AG04450 (cell line): ENCODE measurements around the gene KLF4. TPM values are rescaled to one million over a fixed set of nuclear protein-coding genes. Genes with fewer than 3 reads are reported as not detected.
"Not testable (repeated sequence)": the region's sequence is repeated elsewhere in the genome, so short reads cannot be mapped to it uniquely, and the experiment has no call there.

Experiments
- CTCF ChIA-PET: fragments of 300-600, 350-600 bp; formaldehyde crosslinking; extraction: SDS; loops from one replicate; lab custom pipeline; 2022; ENCODE audit warnings: antibody characterized with exemption, inconsistent platforms; lab: Charles Lee
- POLR2A ChIA-PET: fragments of 350-600 bp; formaldehyde crosslinking; extraction: SDS; loops from one replicate; lab custom pipeline; 2021; ENCODE audit warnings: antibody characterized with exemption, inconsistent platforms; lab: Yijun Ruan, JAX
- DNase-seq: peaks from one replicate; pipeline ENCODE4 v3.0.0-alpha.2; 2011; ENCODE audit warnings: low read depth, low spot score
- H3K27ac ChIP-seq: one replicate; pipeline ENCODE4 v1.5.1; 2012; ENCODE audit warnings: low read depth, low read length, control low read depth
- H3K27me3 ChIP-seq: one replicate; pipeline ENCODE4 v1.6.0; 2012; ENCODE audit warnings: low read length; ENCODE audit not compliant: control insufficient read depth, insufficient read depth
- H3K4me3 ChIP-seq: 2 replicates; pipeline ENCODE4 v1.5.1; 2011; ENCODE audit warnings: mild to moderate bottlenecking, low read depth, low read length, control low read depth
- H3K9me3 ChIP-seq: 2 replicates; pipeline ENCODE4 v1.5.1; 2012; ENCODE audit warnings: low read length; ENCODE audit not compliant: control insufficient read depth, insufficient read depth
- CTCF ChIP-seq: IDR thresholded peaks from 2 replicates; pipeline ENCODE4 v1.5.1; 2011; ENCODE audit warnings: low read depth, low read length, control low read depth, inconsistent platforms
- polyA plus RNA-seq: library from polyadenylated mRNA; depleted of rRNA; stranded (reverse); fragments of >200 nt; gene quantifications from 2 replicates; pipeline ENCODE4 v1.2.3, GENCODE V29; 2011

Gene KLF4
- polyA plus RNA-seq, 1 experiment: 3.1 TPM

- H3K27ac ChIP-seq: no peak overlapping the region
- H3K27me3 ChIP-seq: peaks cover 29% of the 10 kb centered on the region
- no peak for TF ChIP-seq CTCF
- CTCF ChIA-PET: no interaction called here
- H3K9me3 ChIP-seq: peaks cover 14% of the 10 kb centered on the region; the same call in 1 of the 2 replicates
- peak overlapping the region; percentile 42 for H3K4me3 ChIP-seq
- DNase-seq: no peak
- POLR2A ChIA-PET: interaction anchor here (0.7 kb wide), 1 partner anchor 1801 kb away, joined by 3 read pairs; no protein-coding TSS in a partner anchor
These were observed 1.8 kb upstream of the KLF4 start for GRCh38 chr9:107491081-107492053.

DNA sequence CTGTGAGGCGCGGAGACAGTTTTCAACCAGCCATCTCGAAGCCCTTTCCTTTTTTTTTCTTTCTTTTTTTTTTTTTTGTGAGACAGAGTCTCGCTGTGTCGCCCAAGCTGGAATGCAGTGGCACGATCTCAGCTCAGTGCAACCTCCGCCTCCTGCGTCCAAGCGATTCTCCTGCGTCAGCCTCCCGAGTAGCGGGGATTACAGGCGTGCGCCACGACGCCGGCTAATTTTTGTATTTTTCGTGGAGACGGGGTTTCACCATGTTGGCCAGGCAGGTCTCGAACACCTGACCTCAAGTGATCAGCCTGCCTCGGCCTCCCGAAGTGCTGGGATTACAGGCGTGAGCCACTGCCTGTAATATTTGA, 1.0 kb upstream of the KLF4 start:
- H3K27me3 ChIP-seq: peaks cover 28% of the 10 kb centered on the region
- CTCF ChIA-PET, DNase-seq: not testable (repeated sequence)
- POLR2A ChIA-PET: interaction anchor here (0.7 kb wide), 1 partner anchor 1800 kb away, joined by 3 read pairs; no protein-coding TSS in a partner anchor
- peak overlapping the region; percentile 71 for H3K4me3 ChIP-seq
- H3K27ac ChIP-seq: peak overlapping the region; percentile 75
- H3K9me3 ChIP-seq: peaks cover 14% of the 10 kb centered on the region; the same call in 1 of the 2 replicates

DNA sequence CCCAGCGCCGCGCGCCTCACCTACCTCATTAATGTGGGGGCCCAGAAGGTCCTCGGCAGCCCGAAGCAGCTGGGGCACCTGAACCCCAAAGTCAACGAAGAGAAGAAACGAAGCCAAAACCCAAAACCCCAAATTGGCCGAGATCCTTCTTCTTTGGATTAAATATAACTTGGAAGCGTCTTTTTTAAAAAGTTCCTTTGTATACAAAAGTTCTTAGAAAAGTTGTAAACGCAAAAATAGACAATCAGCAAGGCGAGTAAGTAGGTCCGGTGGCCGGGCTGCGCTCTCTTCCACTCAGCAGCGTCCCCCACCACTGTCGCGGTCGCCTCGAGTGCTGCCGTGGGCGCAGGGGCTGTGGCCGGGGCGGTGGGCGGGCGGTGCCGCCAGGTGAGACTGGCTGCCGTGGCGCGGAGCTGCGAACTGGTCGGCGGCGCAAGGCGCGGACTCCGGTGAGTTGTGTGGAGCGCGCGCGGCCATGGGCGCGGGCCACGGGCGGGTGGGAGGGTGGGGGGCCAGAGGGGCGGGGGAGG, 360 bp downstream of the KLF4 start:
- no peak for DNase-seq
- Histone ChIP-seq H3K27me3 (peaks cover 18% of the 10 kb centered on the region), H3K4me3 (peak overlapping the region; percentile 74), H3K9me3 (peaks cover 14% of the 10 kb centered on the region; the same call in 1 of the 2 replicates), H3K27ac (no peak overlapping the region)
- ChIA-PET POLR2A (interaction anchor here (0.6 kb wide), 1 partner anchor 262 kb away, joined by 5 read pairs; no protein-coding TSS in a partner anchor), CTCF (interaction anchor here (0.6 kb wide), 2 partner anchors 78 to 173 kb away, joined by 3 to 6 read pairs; no protein-coding TSS in a partner anchor)
- TF ChIP-seq CTCF: no peak

- no peak for DNase-seq
- POLR2A ChIA-PET: no interaction called here
- peak overlapping the region; percentile 74 for H3K4me3 ChIP-seq
These were observed 1.0 kb downstream of the KLF4 start for GRCh38 chr9:107488375-107489143.

More at GRCh38 chr9:107488375-107489143, 1.0 kb downstream of the KLF4 start:
- peaks cover 16% of the 10 kb centered on the region for H3K27me3 ChIP-seq
- CTCF ChIA-PET: interaction anchor here (0.6 to 1.6 kb wide), 2 partner anchors 63 to 173 kb away, joined by 3 to 6 read pairs; no protein-coding TSS in a partner anchor
- TF ChIP-seq CTCF: no peak
- H3K27ac ChIP-seq: no peak overlapping the region
- peaks cover 14% of the 10 kb centered on the region; the same call in 1 of the 2 replicates for H3K9me3 ChIP-seq
